M059J (cell line): ENCODE measurements around the gene RNASET2. TPM values are rescaled to one million over a fixed set of nuclear protein-coding genes. Genes with fewer than 3 reads are reported as not detected.
"Not testable (repeated sequence)": the region's sequence is repeated elsewhere in the genome, so short reads cannot be mapped to it uniquely, and the experiment has no call there.

Experiments used
- DNase-seq: peaks from one replicate; pipeline ENCODE4 v3.0.0-alpha.2; 2012; ENCODE audit warnings: low read depth
- total RNA-seq: library from RNA; depleted of rRNA; stranded (reverse); fragments of >200 nt; shearing (Covaris generic); gene quantifications from 2 replicates; pipeline ENCODE4 v1.2.3, GENCODE V29; 2014

The RNASET2 gene
- total RNA-seq, 1 experiment from 2014 or later, result 31.7 TPM

DNA sequence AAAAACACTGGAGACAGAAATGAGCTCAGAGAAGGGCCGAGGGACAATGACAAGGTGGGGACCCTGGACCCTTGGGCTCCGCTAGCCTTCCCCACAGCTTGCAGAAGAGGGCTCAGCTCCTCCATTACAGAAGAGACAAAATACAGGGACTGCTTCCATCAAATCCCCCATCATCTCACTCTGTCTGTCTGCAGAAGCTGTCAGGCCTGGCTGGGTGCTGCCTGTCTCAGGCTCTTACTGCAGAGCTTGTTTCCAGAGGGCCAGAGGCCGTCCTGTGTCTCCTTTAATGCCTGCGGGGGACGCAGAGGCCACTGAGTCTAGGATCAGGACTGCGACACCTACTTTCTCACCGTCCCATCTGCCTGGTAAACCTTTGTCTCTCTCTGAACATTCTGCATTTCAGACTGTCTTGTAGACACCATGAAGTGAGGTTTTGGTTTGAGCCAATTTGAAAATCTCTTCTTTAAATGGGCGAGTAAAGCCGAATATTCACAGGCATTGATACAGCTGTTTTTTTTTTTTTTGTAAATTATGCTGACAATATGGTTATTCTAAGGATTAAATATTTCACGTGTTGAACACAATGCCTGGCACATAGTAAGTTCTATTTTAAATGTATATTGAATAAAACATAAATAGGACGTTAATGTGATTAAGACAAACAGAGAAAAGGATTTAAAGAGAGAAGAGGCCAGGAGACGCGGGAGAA lies 28.3 kb downstream of the RNASET2 start:
- no peak for DNase-seq

DNA sequence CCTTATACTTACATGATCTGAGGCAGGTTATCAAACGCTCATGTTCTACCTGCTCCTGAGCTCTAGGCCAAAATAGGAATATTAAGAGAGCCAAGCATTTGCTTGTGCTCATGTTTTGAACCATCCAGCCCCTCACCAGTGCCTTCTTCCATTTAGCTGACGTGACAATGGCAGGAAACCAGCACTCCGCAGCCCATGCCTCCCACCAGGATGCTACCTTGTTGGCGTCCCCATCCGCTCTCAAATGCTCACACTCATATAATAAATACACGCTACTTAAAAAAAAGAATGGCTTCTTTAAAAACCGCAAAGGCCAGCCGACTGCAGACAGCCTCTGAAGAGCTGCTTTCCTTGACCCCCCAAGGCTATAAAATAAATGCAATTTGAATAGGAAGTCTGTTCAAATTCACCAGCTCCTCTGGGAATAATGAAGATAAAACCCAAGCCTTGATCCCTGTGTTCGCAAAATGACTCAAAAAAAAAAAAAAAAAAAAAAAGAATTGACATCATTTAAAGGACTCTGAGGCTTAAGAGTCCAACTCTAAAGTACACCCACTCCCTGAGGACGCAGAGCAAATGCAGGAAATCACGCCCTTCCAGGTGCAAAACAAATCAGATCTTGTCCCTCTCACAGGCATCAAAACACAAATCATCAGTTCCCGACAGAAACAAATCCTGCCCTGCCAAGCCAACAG lies 29.0 kb downstream of the RNASET2 start:
- no peak for DNase-seq

DNA sequence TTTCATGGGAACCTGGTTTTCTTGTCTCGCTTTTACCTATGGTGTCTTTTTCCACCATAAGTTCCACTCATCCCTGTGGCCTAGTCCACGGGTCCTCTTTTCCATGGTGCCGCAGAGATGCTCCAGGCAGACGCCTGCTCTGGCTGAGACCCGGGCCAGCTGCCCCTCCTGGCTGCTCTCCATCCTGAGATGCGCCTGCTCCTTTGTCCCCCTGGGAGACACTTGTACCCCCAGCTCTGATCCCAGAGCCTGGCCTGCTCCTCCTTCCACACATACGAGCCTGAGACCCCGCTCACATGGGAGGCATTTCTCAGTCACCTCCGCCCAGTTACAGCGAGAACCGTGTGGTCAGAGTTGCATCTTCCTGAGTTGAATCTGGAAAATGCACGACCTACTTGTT lies 29.6 kb downstream of the RNASET2 start:
- no peak for DNase-seq

DNA sequence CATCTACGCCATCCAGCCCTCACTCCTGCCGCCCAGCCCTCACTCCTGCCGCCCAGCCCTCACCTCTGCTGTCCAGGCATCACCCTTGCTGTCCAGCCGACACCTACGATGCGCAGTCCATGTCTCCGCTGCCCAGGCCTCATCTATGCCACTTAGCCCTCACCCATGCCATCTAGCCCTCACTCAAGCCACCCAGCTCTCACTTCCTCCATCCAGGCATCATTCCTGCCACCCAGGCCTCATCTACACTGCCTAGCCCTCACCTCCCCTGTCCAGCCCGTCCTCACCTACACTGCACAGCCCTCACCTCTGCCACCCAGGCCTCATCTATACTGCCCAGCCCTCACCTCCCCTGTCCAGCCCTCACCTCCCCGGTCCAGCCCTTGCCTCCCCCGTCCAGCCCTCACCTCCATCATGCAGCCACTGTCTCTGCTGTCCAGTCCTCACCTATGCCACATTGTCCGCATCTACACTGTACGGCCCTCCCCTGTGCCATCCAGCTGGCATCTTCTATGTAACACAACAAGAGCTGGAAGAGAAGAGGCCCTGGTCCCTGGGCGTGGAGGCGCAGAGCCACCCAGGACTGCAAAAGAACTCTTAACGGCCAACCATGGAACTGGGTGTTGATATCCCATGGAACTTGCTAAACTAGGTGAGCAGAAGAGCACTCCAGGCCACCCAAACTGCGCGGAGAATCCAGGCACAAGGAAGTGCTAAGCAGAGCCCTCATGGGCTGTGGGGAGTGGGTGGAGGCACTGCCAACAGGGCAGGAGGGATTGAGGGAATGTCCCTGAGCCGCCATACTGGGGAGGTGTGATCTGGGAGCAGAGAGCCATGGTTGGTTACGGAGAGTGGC lies 31.0 kb downstream of the RNASET2 start:
- DNase-seq, result no peak

DNA sequence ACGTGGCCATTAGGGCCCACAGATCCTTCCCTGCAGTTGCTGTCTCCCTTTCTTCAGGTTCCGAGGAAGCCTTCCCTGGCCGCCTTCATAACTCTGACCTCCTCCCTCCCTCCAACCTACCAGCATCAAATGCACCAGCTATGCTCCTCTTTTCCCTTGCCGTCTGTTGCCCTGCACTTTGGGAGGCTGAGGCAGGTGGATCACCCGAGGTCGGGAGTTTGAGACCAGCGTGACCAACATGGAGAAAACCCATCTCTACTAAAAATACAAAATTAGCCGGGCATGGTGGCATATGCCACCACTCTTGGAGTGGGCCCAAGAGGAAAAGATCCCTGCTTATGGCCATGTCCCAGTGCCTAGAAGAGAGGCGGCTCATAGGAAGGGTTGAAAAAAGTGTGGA lies 31.8 kb downstream of the RNASET2 start:
- no peak for DNase-seq

DNA sequence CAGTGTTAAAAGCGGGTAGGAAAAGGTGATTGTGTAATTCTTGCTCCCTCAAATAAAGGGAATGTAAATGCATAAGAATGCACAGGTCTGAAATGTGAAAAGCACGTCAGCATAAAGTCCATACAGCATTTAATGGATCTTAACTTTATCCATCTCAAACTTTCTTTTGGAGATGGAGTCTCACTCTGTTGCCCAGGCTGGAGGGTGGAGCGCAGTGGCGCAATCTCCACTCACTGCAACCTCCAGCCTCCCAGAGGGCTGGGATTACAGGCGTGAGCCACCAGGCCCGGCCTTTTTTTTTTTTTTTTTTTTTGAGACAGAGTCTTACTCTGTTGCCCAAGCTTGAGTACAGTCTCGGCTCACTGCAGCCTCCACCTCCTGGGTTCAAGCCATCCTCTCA lies 33.4 kb downstream of the RNASET2 start:
- DNase-seq, result no peak

DNA sequence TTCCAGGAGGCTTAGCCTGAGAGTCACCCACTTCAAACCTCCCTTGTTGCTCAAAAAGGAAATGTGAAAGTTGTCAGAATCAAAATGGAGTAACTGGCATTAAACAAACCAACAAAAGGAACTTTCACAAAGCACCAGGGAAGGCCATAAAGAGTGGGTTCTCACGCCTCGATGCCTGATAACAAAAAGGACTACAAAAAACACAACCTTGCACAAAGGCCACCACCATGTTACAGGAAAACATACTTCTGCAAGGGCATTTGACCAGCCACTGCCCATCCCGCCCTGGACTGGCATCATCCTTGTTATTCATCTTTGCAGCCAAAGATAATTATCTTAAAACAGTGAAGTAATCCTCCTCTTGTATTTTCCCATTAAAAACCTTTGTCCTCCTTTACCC lies 34.8 kb downstream of the RNASET2 start:
- no peak for DNase-seq

DNA sequence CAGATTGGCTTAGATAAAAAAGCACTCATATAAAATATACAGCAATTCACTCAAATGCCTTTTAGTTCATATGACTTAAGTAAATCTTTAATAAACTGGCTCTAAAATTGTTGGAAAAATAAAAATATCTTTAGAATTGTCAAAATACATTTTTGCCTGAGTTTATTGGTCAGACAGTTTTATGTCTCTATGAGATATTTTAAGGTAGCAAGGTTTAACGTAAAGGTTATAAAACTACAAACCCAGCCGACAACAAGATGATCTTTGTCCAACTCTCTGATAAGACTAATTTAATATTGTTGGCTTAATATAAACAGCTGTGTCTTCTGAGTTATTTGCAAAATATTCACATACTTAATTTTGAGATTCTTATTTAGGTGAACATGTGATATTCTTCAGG lies 39.5 kb downstream of the RNASET2 start:
- no peak for DNase-seq

DNA sequence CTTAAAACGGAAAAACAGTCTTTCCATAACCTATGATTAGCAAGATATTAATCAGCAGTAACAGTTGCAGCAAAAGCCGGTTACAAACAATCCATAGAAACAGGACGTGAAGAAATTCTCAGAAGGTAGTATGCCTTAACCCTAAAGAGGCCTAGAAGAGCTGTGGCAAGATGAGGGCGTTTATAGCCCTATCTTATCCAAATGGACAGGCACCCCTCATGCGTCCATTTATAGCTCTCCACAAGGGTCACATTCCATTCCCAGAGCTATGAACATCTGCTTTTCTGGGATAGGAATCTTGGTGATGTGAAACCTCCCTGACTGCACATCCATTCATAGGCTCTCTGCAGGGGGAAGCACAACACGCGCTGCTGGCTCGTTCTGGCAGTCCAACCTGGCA lies 40.9 kb downstream of the RNASET2 start:
- not testable (repeated sequence) for DNase-seq

DNA sequence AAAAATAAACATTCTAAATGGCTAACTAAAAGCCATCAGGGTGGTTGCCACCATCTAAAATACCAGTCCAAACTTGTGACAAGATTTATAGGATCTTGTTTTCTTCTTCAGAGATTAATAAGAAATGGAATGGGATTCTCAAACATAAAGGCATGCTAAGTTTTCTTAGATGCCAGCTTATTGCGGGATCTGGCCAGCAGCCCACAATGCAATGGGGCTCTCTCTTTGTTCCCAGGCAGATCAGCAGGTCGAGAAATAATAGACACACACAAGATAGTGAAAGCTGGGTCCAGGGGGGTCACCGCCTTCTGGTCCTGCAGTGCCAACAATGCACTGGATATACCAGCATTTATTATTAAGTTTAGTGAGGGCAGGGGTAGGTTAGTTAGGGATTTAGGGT lies 41.4 kb downstream of the RNASET2 start:
- not testable (repeated sequence) for DNase-seq

DNA sequence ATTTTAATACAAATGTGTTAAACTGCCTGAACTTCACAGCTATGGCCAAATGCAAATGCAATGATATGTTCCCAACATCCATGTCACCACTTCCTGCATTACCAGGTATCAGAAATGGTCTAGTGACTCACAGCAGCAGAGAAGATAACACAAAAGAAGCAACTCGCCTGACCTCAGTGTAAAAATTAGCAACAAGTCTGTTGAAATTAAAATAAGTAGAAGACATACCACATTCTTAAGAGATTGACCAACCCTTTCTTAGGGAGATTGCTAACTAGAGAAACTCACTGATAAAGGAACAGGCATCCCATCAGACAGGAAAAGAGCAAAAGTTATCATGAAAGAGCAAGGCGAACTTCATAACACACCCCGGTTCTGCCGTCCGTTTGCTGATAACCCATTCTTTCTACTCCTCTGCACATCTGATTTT lies 45.1 kb downstream of the RNASET2 start:
- no peak for DNase-seq

DNA sequence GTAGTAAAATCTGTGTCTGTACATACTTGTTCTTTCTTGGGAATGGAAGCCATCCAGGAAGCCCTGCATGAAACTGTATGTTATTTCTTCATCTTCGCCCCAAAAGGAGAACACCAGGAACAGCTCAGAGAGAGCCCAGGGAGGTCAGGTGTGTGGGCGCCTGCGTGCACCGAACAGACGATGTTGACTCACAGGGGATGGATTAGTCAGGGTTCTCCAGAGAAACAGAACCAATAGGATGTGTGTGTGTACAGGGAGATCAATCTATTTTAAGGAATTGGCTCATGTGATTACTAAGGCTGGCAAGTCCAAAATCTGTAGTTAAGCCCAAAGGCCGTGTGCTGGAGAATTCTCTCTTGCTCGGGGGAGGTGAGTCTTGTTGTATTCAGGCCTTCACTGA lies 45.7 kb downstream of the RNASET2 start:
- no peak for DNase-seq

DNA sequence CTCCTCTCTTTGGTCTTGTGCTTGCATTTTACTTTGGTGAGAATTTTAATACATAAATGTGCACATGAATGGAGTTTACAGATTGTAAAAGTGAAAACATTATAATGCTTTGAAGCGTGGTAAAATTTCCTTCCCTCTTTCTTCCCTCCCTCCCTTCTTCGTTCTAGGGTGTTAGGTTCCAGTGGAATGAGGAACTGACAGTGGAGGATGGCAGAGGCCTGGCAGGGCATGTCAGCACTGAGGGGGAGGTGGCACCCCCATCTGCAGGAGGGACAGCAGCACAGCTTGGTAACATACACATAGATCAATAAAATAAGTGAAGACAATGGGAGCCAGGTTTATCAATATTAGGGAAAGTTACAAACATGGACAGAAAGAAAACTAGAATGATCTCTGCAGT lies 47.5 kb downstream of the RNASET2 start:
- no peak for DNase-seq

DNA sequence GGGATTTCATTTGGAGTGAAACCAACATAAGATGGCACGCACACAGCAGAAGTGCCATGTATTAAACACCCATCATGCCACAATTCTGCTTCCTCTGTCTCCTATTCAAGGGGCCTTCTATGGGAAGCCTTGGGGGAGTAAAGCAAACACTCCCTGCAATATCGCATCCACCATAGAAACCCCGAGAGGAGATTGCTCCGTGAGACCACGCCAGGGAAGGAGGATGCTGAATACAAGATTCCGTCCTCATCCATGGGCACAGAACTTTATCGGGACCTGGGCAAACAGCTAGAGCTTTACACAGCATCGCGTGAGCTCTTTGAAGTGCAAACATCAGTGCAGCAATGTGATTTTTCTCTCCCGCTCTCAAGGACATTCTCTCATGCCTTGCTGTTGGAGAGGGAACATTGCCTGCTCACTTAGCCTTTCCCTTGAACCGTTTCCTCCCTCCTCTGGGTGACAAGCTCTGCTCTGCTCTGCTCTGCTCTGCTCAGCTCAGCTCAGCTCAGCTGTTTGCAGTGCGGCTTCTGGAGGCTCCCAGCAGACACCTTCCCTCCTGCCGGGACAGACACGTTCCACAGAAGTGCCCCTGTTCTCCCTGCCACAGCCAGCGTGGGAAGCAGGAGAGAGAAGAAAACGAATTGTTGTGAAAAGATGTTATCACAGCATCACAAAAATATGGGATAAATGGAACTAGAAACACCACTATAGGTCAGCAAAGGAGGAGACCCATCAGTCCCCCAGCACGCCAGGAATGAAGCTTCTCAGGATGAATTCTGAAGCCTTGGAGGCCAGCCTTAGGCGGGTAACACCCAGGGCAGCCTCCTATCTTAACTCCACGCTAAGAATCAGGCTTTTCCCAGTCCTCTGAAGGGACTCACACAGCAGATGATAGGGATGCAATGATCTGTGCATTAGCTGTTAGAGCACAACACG lies 48.2 kb downstream of the RNASET2 start:
- DNase-seq, result no peak

DNA sequence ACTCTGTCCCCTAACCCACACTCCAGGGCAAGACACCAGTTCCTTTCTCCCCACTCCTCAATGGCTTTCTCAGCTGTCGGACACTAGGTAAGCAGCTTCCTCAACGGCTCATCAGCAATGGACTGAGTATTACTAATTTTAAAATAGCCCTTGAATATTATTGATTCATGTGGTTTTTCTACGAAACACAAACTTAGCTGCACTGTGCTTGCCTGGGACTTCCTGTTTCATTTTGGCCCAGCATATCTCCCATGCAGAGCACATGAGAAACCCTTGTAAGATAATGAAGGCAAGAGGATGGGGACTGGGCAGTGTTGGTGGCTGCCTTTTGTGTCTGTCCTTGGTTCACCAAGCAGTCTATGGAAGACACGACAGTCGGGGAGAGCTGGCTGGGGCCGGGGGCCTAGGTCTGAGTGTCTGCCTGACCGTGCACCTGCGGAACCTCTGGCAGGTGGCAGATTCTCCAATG lies 48.9 kb downstream of the RNASET2 start:
- no peak for DNase-seq

DNA sequence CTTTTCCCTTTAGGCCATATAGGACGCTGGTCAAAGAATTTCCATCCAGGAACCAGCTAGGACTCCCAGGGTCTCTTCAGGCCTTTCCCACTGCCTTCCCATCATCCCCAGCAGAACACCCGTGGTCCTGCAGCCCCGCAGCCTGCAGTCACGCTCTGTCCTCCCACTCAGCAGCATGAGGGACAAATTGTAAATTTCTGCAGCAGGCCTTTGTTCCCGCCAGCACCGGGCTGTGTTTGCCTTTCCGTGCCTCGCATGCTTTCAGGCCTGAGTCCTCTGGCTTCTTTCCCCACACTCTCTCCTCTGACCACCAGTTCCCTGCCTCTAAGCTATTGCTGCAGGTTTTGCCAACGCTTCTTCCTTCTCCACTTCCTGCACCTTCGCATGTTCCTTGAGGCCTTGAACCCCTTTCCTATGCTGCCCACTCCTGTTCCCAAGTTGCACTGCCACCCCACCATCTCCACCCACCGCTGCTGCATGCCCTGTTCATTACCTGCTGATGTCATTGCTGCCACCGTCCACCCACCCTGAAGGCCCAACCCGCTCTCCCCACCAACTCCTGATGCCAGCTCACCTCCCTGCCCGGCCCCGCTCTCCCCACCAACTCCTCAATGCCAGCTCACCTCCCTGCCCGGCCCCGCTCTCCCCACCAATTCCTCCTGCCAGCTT lies 49.8 kb downstream of the RNASET2 start:
- DNase-seq, result no peak

DNA sequence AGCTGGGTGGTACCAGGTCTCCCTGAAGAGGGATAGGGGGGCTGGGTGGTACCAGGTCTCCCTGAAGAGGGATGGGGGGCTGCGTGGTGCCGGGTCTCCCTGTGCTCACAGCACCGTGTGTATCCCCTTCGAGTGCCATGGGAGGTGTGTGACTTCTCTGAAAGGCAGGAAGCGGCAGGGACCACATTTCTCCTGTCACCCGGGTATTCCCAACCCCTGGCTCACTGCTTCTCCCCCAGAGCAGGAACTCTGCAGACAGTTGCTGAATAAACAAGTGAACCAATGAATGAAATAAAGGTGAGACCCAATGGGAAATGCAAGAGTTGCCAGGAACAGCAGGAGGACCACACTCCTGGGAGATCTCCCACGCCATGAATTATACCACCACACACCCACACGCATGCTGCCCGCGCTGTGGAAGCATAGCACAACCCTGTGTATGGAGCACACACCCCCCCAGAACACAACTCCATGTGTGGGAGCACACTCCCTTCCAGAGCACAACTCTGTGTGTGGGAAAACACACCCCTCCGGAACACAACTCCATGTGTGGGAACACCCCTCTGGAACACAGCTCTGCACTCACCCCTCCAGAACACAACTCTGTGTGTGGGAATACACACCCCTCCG lies 50.7 kb downstream of the RNASET2 start:
- no peak for DNase-seq

DNA sequence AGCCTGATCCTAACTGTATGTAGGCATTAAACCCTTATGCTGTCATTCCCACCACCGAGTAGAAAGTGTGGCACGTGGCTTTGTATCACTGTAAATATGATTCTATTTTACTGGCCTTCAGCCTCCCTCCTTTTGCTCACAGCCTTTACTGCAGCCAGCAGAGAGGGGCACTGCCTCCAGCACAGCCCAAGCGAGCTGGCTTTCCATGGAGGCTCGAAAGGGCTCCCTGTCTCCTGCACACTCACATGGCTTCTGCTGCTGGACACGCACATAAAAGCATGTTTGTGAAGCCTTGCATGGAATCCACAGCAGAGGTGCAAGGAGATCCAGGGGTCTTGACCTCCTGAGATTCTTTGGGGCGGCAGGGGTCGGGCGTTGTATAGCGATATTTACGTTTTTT lies 51.3 kb downstream of the RNASET2 start:
- no peak for DNase-seq

DNA sequence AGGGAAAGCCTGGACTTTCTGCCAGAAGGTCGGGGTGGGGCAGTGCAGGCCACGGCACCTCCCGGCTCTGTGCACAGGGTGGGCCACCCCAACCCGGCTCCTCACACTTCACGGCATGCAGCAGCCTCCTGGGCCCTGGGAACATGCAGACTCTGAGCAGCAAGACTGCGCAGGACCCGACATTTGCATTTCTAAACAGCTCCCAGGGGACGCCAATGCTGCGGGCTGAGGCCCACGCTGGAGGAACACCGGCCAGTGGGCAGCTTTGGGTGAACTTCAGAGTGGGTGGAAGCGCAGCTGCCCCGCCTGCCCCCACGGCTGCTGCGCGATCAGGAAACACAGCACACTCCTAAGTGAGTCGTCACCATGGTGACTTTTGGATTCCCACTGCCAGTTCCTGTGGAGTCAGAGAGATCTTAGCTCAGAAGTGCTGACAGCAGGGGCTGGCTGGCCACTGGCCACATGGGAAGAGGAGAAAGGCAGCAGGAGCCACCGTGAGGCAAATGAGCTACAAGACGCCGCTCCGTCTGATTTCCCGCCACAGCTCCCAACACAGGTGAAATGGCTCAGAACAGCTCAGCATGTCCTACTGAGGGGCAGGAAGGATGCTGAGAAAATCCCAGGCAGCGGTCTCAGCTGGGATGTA lies 52.1 kb downstream of the RNASET2 start:
- DNase-seq, result peak; percentile 10

DNA sequence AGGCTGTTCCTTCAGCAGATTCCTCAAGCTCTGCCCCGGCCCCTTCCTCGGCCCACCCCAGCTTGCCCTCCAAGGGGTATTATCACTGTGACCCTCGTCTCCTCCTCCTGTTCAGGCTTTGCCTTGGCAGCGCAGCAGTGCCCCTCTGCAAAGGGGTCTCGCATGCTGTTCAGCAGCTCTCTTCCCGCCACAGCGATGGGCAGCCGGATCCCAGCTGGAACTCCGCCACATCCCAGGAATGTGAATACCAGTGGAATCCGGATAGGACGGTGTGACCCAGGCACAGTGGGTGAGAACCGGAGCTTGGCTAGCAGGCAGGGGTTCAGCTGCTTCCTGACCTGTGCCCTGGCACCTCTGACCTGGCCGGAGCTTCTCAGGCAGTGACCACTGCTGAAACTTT lies 52.9 kb downstream of the RNASET2 start:
- DNase-seq, result no peak
